ENCODE results near the gene ABCA13. TPM values are rescaled to one million over a fixed set of nuclear protein-coding genes. Genes with fewer than 3 reads are reported as not detected.
A peak's percentile ranks its signal among the peaks of the same experiment; 100 is the strongest.

The ABCA13 gene
- total RNA-seq, 1 donor from 2014 or later: not detected

- H3K4me1 ChIP-seq: no peaks in the 10 kb centered on the region
- H3K36me3 ChIP-seq: no peaks in the 10 kb centered on the region
- no peak overlapping the region for H3K4me3 ChIP-seq
- Mint-ChIP-seq H3K27ac (peak overlapping the region; percentile 58), H3K9me3 (no peaks in the 10 kb centered on the region), H3K27me3 (ENCODE audit: insufficient read depth, low read depth) (no peaks in the 10 kb centered on the region), H3K4me3 (no peak overlapping the region), H3K36me3 (no peaks in the 10 kb centered on the region), H3K4me1 (peaks cover 7% of the 10 kb centered on the region)
- no peaks in the 10 kb centered on the region for H3K27me3 ChIP-seq
- H3F3A ChIP-seq (ENCODE audit: low read depth): no peaks in the 10 kb centered on the region
- no peak overlapping the region for H3K4me2 ChIP-seq
- TF ChIP-seq EZH2phosphoT487 (IDR thresholded peaks at IDR 0.05): no peak
- TF ChIP-seq, protein P1, sequence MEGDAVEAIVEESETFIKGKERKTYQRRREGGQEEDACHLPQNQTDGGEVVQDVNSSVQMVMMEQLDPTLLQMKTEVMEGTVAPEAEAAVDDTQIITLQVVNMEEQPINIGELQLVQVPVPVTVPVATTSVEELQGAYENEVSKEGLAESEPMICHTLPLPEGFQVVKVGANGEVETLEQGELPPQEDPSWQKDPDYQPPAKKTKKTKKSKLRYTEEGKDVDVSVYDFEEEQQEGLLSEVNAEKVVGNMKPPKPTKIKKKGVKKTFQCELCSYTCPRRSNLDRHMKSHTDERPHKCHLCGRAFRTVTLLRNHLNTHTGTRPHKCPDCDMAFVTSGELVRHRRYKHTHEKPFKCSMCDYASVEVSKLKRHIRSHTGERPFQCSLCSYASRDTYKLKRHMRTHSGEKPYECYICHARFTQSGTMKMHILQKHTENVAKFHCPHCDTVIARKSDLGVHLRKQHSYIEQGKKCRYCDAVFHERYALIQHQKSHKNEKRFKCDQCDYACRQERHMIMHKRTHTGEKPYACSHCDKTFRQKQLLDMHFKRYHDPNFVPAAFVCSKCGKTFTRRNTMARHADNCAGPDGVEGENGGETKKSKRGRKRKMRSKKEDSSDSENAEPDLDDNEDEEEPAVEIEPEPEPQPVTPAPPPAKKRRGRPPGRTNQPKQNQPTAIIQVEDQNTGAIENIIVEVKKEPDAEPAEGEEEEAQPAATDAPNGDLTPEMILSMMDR (IDR thresholded peaks at IDR 0.05): no peak
- no peak for TF ChIP-seq EZH2 (IDR thresholded peaks at IDR 0.05)
- H3K79me2 ChIP-seq (ENCODE audit: low read depth): no peaks in the 10 kb centered on the region
- H3K9me3 ChIP-seq (ENCODE audit: low read depth): no peaks in the 10 kb centered on the region
- peak overlapping the region; percentile 6 for H2AFZ ChIP-seq (replicated peaks)
- H3K27ac ChIP-seq: no peak overlapping the region
- H4K20me1 ChIP-seq (ENCODE audit: low read depth): no peaks in the 10 kb centered on the region
- no peak overlapping the region for H3K9ac ChIP-seq
- no peak for DNase-seq (ENCODE audit: low spot score)
These were observed 74.7 kb downstream of the ABCA13 start for GRCh38 chr7:48245751-48246472.

DNA sequence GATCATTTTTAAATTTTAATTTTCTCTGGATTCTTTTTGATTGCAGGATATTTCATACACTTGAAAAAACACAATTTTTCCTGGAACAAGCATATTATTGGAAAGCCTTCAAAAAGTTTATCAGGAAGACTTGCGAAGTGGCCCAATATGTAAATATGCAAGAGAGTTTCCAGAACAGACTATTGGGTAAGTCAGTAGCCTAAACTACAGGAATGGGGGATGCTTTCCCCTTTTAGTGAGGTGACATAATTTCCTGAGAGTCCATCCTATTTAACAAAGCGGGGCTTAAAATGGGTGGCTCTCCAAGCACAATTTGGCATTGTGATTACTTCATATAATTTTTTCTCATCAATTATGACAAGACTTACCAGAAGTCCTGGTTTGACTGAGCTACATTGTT is 77.9 kb downstream of the ABCA13 start:
- no peaks in the 10 kb centered on the region for H3K36me3 ChIP-seq
- H2AFZ ChIP-seq (replicated peaks): no peak overlapping the region
- TF ChIP-seq, protein P1 (IDR thresholded peaks at IDR 0.05): no peak
- no peak for TF ChIP-seq EZH2 (IDR thresholded peaks at IDR 0.05)
- no peak for TF ChIP-seq EZH2phosphoT487 (IDR thresholded peaks at IDR 0.05)
- H3K4me1 ChIP-seq: no peaks in the 10 kb centered on the region
- no peak overlapping the region for H3K4me2 ChIP-seq
- no peaks in the 10 kb centered on the region for H3K79me2 ChIP-seq (ENCODE audit: low read depth)
- Mint-ChIP-seq H3K27ac (no peak overlapping the region), H3K27me3 (ENCODE audit: insufficient read depth, low read depth) (no peaks in the 10 kb centered on the region), H3K4me3 (no peak overlapping the region), H3K9me3 (no peaks in the 10 kb centered on the region), H3K36me3 (no peaks in the 10 kb centered on the region), H3K4me1 (peaks cover 11% of the 10 kb centered on the region)
- H3K27ac ChIP-seq: no peak overlapping the region
- no peak overlapping the region for H3K4me3 ChIP-seq
- no peak overlapping the region for H3K9ac ChIP-seq
- H3K27me3 ChIP-seq: no peaks in the 10 kb centered on the region
- H3F3A ChIP-seq (ENCODE audit: low read depth): no peaks in the 10 kb centered on the region
- no peaks in the 10 kb centered on the region for H4K20me1 ChIP-seq (ENCODE audit: low read depth)
- no peak for DNase-seq (ENCODE audit: low spot score)
- H3K9me3 ChIP-seq (ENCODE audit: low read depth): no peaks in the 10 kb centered on the region

DNA sequence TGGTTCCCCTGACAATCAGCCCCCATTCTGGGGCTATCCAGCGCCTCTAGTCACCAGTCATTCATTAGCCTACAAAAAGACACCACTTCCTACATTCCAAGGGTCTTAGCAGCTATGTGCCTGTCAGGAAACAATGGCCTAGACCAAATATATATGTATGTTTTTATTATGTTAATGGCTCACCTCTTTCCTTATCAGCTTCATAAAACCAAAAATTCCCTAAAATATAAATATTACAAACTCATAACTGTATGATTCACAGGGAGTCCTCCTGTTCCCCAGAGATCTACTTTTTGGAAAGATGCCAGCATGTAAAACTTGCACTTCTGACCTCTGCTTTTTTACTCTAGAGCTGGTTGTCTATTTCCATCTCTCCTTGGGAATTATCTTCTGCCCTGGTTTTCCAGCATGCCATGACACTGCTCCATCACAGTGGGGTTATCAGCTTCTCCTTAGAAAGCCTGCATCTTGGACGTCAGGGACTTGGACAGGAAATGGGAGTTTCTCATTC is 79.2 kb downstream of the ABCA13 start:
- no peak overlapping the region for H3K27ac Mint-ChIP-seq
- H4K20me1 ChIP-seq (ENCODE audit: low read depth): no peaks in the 10 kb centered on the region
- no peak overlapping the region for H3K9ac ChIP-seq
- peaks cover 8% of the 10 kb centered on the region for H3K4me1 Mint-ChIP-seq
- H3K4me2 ChIP-seq: no peak overlapping the region
- DNase-seq (ENCODE audit: low spot score): peak; percentile 7
- H2AFZ ChIP-seq (replicated peaks): no peak overlapping the region
- no peaks in the 10 kb centered on the region for H3K9me3 Mint-ChIP-seq
- no peaks in the 10 kb centered on the region for H3K36me3 ChIP-seq
- H3F3A ChIP-seq (ENCODE audit: low read depth): no peaks in the 10 kb centered on the region
- H3K4me3 Mint-ChIP-seq: no peak overlapping the region
- H3K27ac ChIP-seq: no peak overlapping the region
- no peaks in the 10 kb centered on the region for H3K79me2 ChIP-seq (ENCODE audit: low read depth)
- H3K4me3 ChIP-seq: no peak overlapping the region
- H3K27me3 ChIP-seq: no peaks in the 10 kb centered on the region
- no peaks in the 10 kb centered on the region for H3K36me3 Mint-ChIP-seq
- no peak for TF ChIP-seq EZH2phosphoT487 (IDR thresholded peaks at IDR 0.05)
- TF ChIP-seq, protein P1 (IDR thresholded peaks at IDR 0.05): no peak
- no peaks in the 10 kb centered on the region for H3K9me3 ChIP-seq (ENCODE audit: low read depth)
- H3K27me3 Mint-ChIP-seq (ENCODE audit: insufficient read depth, low read depth): no peaks in the 10 kb centered on the region
- no peaks in the 10 kb centered on the region for H3K4me1 ChIP-seq

Measured in neural progenitor cell (in vitro differentiated cells).